Hematopoietic multipotent progenitor cell treated with erythropoietin and hydrocortisone succinate and interleukin-3 and kit ligand, for 15 days (in vitro differentiated cells): ENCODE measurements around the gene SRGAP1.
"Not testable (repeated sequence)": the region's sequence is repeated elsewhere in the genome, so short reads cannot be mapped to it uniquely, and the experiment has no call there.

ENCODE experiments used
- DNase-seq: peaks from one replicate; pipeline ENCODE4 v3.0.0-alpha.2; 2015; ENCODE audit warnings: low spot score

SRGAP1 gene

DNA sequence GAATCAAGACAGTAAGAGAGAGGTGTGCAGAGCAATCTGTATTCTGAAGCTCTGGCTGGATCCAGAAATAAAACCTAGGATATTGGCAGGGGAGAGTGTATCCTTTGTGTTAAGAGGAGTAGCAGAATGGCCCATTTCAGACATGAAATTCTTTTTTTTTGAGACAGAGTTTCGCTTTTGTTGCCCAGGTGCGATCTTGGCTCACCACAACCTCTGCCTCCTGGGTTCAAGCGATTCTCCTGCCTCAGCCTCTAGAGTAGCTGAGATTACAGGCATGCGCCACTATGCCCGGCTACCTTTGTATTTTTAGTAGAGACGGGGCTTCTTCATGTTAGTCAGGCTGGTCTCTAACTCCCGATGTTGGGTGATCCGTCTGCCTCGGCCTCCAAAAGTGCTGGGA is 6.1 kb upstream of the SRGAP1 start:
- DNase-seq = no peak

DNA sequence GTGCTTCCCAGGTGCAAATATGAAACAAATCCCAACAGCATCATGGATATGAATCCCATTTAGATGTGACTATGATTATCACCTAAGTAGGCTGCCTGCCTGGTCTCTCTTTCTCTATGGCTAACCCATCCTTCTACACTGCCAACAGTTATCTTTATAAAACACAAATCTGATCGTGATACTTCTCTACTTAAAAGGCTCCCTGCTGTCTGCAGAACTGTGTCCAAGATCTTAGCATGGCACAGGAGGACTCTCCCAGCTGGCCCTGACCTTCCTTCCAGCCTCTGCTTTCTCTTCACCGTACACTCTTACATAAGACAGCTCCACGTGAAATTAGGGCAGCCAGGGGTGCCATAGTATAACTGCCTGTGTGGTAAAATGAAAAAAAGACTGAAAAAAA is 3.5 kb upstream of the SRGAP1 start:
- no peak for DNase-seq

- DNase-seq = no peak
Observed at GRCh38 chr12:63841571-63841970, 2.9 kb upstream of the SRGAP1 start.

- DNase-seq = not testable (repeated sequence)
Observed at GRCh38 chr12:63842750-63843149, 1.8 kb upstream of the SRGAP1 start.

DNA sequence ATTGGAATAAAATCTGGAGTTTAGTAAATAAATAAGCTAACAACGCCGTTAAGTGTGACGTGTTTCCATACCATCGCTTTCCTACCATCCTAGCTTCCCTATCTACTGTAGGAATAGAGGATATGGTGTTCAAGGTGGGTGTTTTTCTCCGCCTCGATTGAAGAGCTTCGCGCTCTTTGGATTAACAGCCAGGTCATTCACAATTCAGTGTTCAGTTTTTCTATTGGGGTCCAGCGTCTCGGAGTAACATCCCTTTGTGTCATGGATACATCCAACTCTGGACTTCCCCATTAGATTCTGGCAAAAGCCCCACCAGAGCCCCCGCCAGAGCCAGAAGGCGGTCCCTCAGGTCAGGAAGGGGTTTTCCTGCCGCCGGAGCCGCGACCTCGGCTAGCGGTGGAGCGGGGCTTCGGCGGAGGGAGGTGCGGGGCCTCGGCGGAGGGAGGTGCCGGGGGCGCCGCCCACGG is 1.2 kb upstream of the SRGAP1 start:
- no peak for DNase-seq

GRCh38 chr12:63843721-63844390 is 644 bp upstream of the SRGAP1 start:
- peak; percentile 63 for DNase-seq

DNA sequence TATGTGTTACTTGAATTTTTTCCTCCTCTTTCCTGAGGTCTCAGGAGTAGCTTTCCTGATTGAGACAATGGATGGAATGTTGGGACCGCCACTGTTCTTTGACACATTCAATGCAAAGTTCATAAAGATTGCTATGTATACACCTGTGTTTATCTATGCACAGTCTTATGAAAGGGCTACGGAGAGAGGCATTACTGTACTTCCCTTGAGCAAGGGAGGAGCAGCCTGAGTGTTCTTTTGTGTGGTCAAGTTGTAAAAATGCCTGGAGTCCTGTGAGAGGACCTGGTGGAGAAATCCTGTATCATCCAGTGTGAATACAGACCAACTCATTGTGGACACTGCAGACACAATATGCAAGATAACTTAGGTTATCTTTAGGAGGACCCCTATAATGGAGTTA is 1.2 kb downstream of the SRGAP1 start:
- no peak for DNase-seq

DNA sequence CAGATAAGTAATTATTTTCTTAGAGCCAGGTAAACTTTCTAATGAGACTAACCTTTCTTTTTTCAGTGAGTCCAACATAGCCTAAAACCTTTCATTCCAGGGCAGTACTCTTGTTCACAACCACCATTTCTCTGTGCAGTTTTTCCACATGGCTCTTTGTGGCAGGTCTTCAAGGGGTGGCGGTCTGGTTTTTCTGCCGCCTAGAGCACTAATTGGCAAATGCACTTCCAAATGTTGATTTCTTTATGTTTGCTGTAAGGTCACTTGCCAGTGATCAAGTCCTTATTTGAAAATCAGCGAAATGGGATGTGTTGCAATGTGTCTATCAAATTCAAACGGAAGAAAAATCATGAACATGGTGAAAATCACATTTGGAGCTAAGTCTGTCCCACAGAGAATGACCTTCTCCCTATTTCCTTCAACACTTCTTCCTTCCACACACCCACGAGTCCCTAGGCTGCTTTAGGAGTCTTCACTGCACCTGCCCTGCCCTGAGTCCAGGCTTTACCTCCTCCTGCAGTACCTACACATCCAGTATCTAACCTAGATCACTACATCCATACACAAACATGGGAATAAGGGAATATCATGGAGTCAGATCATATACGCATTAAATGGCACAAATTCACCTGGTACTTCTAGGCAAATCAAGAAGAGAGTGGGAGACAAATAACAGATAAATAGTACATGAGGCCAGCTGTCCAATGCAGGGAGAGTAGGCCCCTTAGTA is 1.9 kb downstream of the SRGAP1 start:
- DNase-seq = no peak

GRCh38 chr12:63848450-63848849 is 4.0 kb downstream of the SRGAP1 start:
- no peak for DNase-seq

DNA sequence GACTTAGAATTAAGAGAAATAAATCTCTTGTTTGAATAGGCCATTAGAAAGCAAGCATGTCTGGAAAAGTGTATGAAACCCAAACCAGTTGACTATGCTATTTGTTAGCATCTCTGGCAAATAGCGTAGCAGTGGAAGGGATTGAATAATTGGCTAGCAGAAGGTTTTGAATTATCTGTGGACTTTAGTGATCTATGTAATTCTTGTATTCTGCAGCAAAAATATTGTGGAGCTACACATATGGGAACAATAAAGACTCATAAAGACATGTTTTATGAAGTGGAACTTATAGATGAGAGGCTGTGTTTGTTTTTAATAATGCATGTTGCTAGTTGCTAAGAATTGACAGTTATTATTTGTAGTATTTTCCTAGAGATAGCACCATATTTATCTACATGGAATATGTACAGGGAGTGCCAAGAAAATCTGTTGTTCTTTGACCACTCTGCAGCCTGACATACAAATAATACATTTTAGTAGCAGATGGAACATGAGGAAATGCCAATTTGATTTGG is 4.7 kb downstream of the SRGAP1 start:
- no peak for DNase-seq

DNA sequence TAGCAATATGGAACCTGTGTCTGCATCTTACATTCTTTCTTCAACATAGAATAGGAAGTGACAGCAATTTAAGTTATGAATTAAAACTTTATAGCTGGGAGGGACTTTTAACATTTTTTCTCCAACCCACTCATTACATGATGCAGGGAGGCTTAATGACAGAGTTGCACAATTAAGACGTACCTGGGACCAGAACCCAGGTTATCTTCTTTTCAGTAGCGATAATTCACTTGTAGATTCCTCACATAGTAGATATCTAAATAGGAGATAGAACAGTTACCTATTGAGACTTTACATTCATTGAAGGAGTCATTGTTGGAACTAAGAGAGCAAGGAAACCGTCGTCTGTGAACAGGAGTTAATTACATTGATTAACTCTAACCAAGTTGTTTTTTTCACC is 5.1 kb downstream of the SRGAP1 start:
- no peak for DNase-seq

DNA sequence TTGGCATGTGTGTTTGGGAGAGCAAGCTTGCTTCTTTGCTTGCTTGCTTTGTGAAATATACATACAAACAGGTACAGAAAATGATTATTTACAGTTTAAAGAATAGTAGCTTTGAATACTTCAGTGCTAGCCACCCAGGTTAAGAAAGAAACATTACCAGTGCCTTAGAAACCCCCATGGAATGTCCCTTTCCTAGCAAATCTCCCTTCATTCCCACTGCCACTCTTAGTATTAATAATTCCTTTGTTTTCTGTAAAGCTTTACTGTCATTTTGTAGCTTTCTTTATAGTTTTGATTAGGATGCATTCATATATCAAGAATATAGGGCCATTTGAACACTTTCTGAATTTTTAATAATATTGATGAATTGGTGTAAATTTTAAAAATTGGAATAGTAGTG is 9.5 kb downstream of the SRGAP1 start:
- DNase-seq = no peak

DNA sequence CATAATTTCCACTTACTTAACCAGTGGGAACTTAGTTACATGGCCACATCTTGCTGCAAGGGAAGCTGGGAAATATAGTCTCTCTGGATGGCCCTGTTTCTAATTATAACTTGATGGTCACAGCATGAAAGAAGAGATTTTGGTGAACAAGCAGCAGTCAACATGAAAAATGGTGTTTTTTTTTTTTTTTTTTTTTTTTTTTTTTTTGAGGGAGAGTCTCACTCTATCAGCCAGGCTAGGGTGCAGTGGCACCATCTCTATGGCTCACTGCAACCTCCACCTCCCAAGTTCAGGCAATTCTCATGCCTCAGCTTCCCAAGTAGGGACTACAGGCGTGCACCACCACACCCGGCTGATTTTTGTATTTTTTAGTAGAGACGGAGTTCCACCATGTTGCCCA is 10.8 kb downstream of the SRGAP1 start:
- DNase-seq = no peak

- DNase-seq = no peak
Observed at GRCh38 chr12:63857771-63858670, 13.5 kb downstream of the SRGAP1 start.

DNA sequence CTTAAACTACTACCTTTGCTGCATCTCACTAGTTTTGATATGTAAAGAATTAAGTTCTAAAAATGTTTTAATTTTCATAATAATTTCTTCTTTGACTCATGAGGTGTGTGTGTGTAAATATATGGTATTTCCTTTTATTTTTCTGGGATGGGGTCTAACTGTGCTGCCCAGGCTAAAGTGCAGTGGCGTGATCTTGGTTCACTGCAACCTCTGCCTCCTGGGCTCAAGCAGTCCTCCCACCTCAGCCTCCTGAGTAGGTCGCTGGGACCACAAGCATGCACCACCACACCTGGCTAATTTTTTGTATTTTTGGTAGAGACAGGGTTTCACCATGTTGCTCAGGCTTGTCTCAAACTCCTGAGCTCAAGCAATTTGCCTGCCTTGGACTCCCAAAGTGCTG is 15.4 kb downstream of the SRGAP1 start:
- not testable (repeated sequence) for DNase-seq

- no peak for DNase-seq
Observed at GRCh38 chr12:63862187-63862968, 17.9 kb downstream of the SRGAP1 start.

- DNase-seq = no peak
Observed at GRCh38 chr12:63862969-63863230, 18.4 kb downstream of the SRGAP1 start.

- no peak for DNase-seq
Observed at GRCh38 chr12:63863658-63864453, 19.4 kb downstream of the SRGAP1 start.

GRCh38 chr12:63864454-63864706 is 19.9 kb downstream of the SRGAP1 start:
- no peak for DNase-seq

- no peak for DNase-seq
Observed at GRCh38 chr12:63865448-63865847, 20.9 kb downstream of the SRGAP1 start.

DNA sequence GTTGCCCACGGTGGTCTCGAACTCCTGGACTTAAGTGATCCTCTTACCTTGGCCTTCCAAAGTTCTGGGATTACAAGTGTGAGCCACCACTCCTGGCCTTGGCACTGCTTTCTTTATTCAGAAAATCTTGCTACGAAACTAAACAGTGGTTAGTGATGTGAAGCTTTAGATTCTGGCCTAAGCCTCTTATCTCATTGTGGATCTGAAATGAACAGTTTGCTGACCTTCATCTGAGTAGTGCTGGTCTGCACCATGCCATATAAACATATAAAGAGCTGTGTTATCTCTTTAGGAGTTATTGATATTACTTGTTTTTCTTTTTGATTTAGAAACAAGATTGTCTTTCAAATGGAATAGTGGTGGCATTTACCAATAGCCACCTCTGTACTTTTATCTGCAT is 22.6 kb downstream of the SRGAP1 start:
- no peak for DNase-seq
